Lung (tissue), 12 donors: Measurements from ENCODE around the gene INPP1. TPM values are rescaled to one million over a fixed set of nuclear protein-coding genes. Genes with fewer than 3 reads are reported as not detected.

ENCODE experiments used
- ATAC-seq: fragments of 200-7000 bp; cut with Tn5 transposase; one replicate; pipeline ENCODE4 v1.9.1; 2020; ENCODE audit warnings: moderate number of reproducible peaks; ENCODE audit not compliant: insufficient read depth, low FRiP score
- DNase-seq, 3 donors: peaks; one replicate each; pipeline ENCODE4 v3.0.0-alpha.2; 2013 to 2017
- H3K27ac ChIP-seq, 2 donors: one replicate each; pipeline ENCODE4 v1.5.1; 2013; ENCODE audit warnings: mild to moderate bottlenecking in 2 of 2, moderate library complexity in 2 of 2, control low read depth in 1 of 2, inconsistent platforms in 1 of 2, low read depth in 1 of 2, low read length in 1 of 2
- H3K27me3 ChIP-seq, 3 donors: one replicate each; pipeline ENCODE4 v1.5.1; 2013; ENCODE audit warnings: low read length in 2 of 3; ENCODE audit not compliant: control insufficient read depth in 3 of 3, insufficient read depth in 3 of 3
- H3K36me3 ChIP-seq, 4 donors: one replicate each; pipeline ENCODE4 v1.5.1; 2013; ENCODE audit warnings: low read length in 4 of 4, mild to moderate bottlenecking in 1 of 4, moderate library complexity in 1 of 4; ENCODE audit not compliant: control insufficient read depth in 4 of 4, insufficient read depth in 4 of 4
- H3K4me1 ChIP-seq, 5 donors: one replicate each; pipeline ENCODE4 v1.5.1; 2013; ENCODE audit warnings: low read length in 5 of 5, mild to moderate bottlenecking in 2 of 5, moderate library complexity in 1 of 5; ENCODE audit not compliant: control insufficient read depth in 5 of 5, insufficient read depth in 5 of 5
- H3K4me3 ChIP-seq: one replicate; pipeline ENCODE4 v1.5.1; 2013; ENCODE audit warnings: mild to moderate bottlenecking, control low read depth, moderate library complexity
- H3K9ac ChIP-seq, 2 donors: one replicate each; pipeline ENCODE4 v1.5.1; 2013; ENCODE audit warnings: low read length in 2 of 2, control low read depth in 1 of 2; ENCODE audit not compliant: insufficient read depth in 1 of 2
- H3K9me3 ChIP-seq, 4 donors: one replicate each; pipeline ENCODE4 v1.5.1; 2013; ENCODE audit warnings: low read length in 3 of 4, mild to moderate bottlenecking in 1 of 4, moderate library complexity in 1 of 4; ENCODE audit not compliant: control insufficient read depth in 4 of 4, insufficient read depth in 3 of 4
- CTCF ChIP-seq: IDR thresholded peaks from 2 replicates; pipeline ENCODE4 v1.5.1; 2012; ENCODE audit warnings: mild to moderate bottlenecking; ENCODE audit errors: control extremely low read depth, extremely low read depth
- WGBS, 2 donors: extraction: QIAGEN DNeasy Blood & Tissue Kit; methylation state at CpG; one replicate each; pipeline ENCODE4 v1.1.7; 2013; 5-methylcytosine and 5-hydroxymethylcytosine counted together
- polyA plus RNA-seq, 2 donors: library from polyadenylated mRNA; stranded (reverse); fragments of 200-250 nt; gene quantifications; one replicate each; pipeline ENCODE4 v1.2.1, GENCODE V29; 2013
- total RNA-seq, 2 donors: library from RNA; depleted of rRNA in 1 of 2; stranded (reverse); fragments of >200 nt in 1 of 2; gene quantifications; one replicate each; pipeline ENCODE4 v1.2.1, GENCODE V29; 2014 to 2021
- donor health status: control.
- donor health status: control.
- donor health status: Bipolar disorder and iron deficiency.
- donor health status: healthy.
- donor health status: DM: yes; HTN: yes; CAD: no.

Gene INPP1
- total and polyA plus RNA-seq, 4 donors = 15.7 to 26.7 (median 18.5) TPM

- Histone ChIP-seq H3K27ac (no peak overlapping the region), H3K4me1 (peaks cover 3 to 16% (median 6%) of the 10 kb centered on the region in 5 donors), H3K9me3 (no peaks in the 10 kb centered on the region), H3K4me3 (no peak overlapping the region), H3K9ac (no peak overlapping the region), H3K27me3 (no peaks in the 10 kb centered on the region), H3K36me3 (peaks cover 0 to 2% (median 0%) of the 10 kb centered on the region in 4 donors)
- no peak for TF ChIP-seq CTCF
- ATAC-seq = no peak
- no peak for DNase-seq
These were observed 7.0 kb downstream of the INPP1 start for GRCh38 chr2:190350371-190350770.

- Histone ChIP-seq H3K9me3 (no peaks in the 10 kb centered on the region), H3K36me3 (peaks cover 0 to 2% (median 0%) of the 10 kb centered on the region in 4 donors), H3K4me1 (peaks cover 3 to 16% (median 9%) of the 10 kb centered on the region in 5 donors), H3K9ac (no peak overlapping the region), H3K27me3 (no peaks in the 10 kb centered on the region), H3K4me3 (no peak overlapping the region), H3K27ac (no peak overlapping the region)
- WGBS, 2 donors = 74 to 84% methylated on average over 3 of the region's 3 CpGs
- DNase-seq = no peak
- TF ChIP-seq CTCF = no peak
- ATAC-seq = no peak
These were observed 8.6 kb downstream of the INPP1 start for GRCh38 chr2:190351955-190352354.

DNA sequence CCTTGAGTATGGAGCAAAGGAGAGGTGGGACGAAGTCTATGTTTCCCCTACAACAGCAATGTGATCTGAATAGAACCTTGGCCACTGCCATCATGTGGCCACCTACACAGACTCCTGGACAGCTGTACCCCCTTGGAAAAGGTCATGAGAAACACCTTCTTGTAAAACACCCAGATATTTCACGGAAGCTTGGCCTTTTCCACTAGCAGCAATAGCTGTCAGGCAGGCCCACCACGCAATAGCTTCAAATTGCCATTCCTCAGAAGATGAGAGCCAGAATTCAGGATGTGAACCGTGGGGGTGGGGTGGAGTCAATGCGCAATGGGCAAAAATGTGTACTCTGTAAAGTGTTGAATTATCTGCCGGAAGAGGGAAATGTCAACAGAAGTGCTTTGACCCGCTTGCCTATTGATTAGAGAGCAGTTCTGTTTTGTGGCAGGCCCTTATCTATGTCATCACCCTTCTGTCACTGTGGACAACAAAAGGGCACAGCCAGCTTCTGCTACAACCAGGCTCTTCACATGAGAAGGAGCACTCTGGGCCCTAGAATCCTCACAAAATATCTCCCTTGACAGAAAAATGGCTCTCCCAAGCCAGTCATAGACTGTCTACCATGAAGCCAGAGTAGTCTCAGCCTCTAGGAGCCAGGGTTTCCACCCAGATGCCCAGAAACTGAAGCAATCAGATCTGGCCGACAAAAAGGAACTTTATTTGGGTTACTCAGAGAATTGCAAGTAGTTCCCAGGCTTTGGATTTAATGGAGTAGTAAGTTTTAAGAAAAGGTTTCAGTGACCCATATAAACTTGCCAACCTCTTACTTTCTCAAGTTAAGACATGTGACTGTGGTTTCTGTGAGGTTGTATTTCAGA, 9.5 kb downstream of the INPP1 start:
- Histone ChIP-seq H3K27me3 (no peaks in the 10 kb centered on the region), H3K9me3 (no peaks in the 10 kb centered on the region), H3K4me3 (no peak overlapping the region), H3K4me1 (peaks cover 3 to 21% (median 9%) of the 10 kb centered on the region in 5 donors), H3K27ac (peak overlapping the region in 1 of 2 donors; percentile 54), H3K36me3 (peaks cover 0 to 2% (median 0%) of the 10 kb centered on the region in 4 donors), H3K9ac (no peak overlapping the region)
- no peak for TF ChIP-seq CTCF
- peak in 2 of 3 donors; percentile 44 to 64 for DNase-seq
- peak; percentile 16 for ATAC-seq
- 37 to 59% methylated on average over 8 of the region's 8 CpGs for WGBS, 2 donors
